AG09319 (cell line): ENCODE data around the gene ACACA.
"Not testable (repeated sequence)": the region's sequence is repeated elsewhere in the genome, so short reads cannot be mapped to it uniquely, and the experiment has no call there.

ENCODE experiments used
- DNase-seq: peaks from one replicate; pipeline ENCODE4 v3.0.0-alpha.2; 2010; ENCODE audit warnings: low read depth; ENCODE audit errors: extremely low read depth
- TF ChIP-seq, protein P1 (sequence below): IDR thresholded peaks from 2 replicates; pipeline ENCODE4 v1.5.1; 2011; ENCODE audit warnings: low read depth, mild to moderate bottlenecking, inconsistent platforms, low read length, moderate library complexity

ACACA gene

DNA sequence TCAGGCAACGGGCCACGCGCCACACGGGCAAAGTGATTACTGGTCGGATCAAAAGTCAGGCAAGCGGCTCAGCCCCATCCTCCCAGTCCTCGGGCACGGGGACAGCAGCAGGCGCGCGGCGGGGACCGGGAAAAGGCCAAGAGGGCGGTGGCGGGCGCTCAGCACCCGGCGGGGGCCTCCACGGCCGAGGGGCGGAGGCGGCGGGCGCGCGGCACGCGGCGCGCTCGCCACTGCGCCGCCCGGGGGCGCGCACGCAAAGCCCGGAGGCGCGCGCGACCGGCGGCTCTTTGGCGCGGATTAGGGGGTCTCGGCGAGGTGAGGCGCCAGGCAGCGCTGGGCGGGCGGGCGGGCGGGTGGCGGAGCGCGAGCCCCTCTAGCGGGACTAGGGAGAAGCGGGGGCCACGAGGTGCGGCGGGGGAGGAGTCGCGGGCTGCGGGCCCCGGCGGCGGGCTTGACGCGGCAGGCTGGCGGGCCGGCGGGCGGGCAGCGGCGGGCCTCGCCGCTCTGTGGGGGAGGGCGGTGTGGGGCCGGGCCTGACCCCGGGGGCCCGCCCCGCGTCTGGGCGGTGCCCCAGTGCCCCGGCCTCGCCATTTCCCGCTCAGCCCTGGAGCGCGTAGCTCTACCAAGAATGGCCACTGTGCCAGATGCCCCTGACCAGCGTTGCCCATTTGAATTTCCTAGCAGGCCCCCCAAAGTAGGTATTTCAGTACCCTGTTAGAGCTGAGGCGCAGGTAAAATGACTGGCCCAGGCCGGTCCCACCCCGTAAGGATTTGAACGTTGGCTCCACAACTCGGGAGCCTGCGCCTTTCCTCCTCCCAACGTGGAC, at the start of gene ACACA, which contains the start of gene TADA2A:
ACACA (minus strand) TSS at position 202 of the 827 bp plus-strand sequence. CDS start 537 bp downstream, outside the sequence.
TADA2A (plus strand) TSS at position 252 of the 827 bp plus-strand sequence. CDS start 4,480 bp downstream, outside the sequence.
- DNase-seq: peak; percentile 49

GRCh38 chr17:37450112-37450511, 43.5 kb upstream of the ACACA start:
- TF ChIP-seq, protein P1, sequence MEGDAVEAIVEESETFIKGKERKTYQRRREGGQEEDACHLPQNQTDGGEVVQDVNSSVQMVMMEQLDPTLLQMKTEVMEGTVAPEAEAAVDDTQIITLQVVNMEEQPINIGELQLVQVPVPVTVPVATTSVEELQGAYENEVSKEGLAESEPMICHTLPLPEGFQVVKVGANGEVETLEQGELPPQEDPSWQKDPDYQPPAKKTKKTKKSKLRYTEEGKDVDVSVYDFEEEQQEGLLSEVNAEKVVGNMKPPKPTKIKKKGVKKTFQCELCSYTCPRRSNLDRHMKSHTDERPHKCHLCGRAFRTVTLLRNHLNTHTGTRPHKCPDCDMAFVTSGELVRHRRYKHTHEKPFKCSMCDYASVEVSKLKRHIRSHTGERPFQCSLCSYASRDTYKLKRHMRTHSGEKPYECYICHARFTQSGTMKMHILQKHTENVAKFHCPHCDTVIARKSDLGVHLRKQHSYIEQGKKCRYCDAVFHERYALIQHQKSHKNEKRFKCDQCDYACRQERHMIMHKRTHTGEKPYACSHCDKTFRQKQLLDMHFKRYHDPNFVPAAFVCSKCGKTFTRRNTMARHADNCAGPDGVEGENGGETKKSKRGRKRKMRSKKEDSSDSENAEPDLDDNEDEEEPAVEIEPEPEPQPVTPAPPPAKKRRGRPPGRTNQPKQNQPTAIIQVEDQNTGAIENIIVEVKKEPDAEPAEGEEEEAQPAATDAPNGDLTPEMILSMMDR: no peak
- DNase-seq: no peak

More for the DNA sequence above, at the start of gene ACACA, which contains the start of gene TADA2A:
- TF ChIP-seq, protein P1: no peak

- TF ChIP-seq, protein P1: no peak
- no peak for DNase-seq
Measured at GRCh38 chr17:37447641-37448040, 41.0 kb upstream of the ACACA start.

- TF ChIP-seq, protein P1: no peak
- DNase-seq: no peak
Measured at GRCh38 chr17:37446027-37446426, 39.4 kb upstream of the ACACA start.

DNA sequence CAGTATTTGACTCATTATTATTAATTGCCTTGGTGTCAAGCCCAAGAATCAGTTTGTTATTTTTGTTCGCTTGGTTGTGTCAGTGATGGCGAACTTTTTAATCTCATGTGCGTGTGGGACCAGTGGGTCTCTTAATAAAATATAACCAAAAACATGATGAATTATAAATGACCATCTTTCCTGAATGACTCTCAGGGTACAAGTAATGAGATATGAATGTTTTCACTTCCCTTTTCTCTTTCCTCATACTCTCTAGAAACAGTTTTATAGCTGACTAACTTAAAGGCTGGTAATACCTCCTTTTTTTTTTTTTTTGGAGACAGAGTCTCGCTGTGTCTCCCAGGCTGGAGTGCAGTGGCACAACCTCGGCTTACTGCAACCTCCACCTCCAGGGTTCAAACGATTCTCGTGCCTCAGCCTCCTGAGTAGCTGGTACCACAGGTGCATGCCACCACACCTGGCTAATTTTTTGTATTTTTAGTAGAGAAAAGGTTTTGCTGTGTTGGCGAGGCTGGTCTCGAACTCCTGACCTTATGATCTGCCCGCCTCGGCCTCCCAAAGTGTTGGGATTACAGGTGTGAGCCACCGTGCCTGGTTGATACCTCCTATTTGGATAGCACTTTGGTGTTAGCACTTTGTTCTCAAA, 34.9 kb upstream of the ACACA start:
- DNase-seq: not testable (repeated sequence)

DNA sequence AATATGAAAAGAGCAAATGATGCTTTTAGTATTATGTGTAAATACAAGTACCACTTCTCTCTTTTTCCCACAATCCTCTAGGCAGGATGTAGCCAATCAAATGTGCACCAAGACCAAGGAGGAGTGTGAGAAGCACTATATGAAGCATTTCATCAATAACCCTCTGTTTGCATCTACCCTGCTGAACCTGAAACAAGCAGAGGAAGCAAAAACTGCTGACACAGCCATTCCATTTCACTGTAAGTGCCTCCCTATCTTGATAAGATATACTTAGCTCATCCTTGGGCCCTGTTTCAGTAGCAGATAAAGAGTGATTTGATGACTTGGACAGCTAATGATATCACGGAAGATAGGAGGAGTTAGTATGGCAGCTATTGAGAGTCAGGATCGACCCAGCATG, 33.8 kb upstream of the ACACA start:
- no peak for DNase-seq

GRCh38 chr17:37438141-37438540, 31.5 kb upstream of the ACACA start:
- DNase-seq: no peak
- TF ChIP-seq, protein P1: no peak

More for the DNA sequence above, 33.8 kb upstream of the ACACA start:
- TF ChIP-seq, protein P1: no peak
